ENCODE measurements around the gene PFDN2. TPM values are rescaled to one million over a fixed set of nuclear protein-coding genes. Genes with fewer than 3 reads are reported as not detected.

PFDN2 gene
- total and polyA plus RNA-seq, 5 donors from 2014 or later = 48.0 to 109 (median 93.9) TPM

DNA sequence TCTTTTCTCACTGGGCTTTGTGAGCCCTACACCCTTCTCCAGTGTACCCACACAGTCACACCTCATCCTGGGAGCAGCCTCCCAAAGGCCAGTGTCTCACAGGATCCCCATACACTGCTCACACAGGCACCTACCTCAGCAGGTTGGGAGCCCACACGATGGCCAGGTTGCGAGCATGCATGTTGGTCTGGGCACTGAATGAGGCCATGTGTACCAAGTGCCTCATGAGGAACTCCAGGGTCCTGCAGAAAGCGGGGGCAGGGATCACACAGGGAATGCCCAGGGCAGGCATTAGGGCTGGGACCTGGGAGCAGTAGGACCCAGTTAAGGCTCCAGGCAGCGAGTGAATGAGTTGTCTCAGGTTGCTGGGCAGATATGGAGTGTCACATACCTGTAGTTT is 63.6 kb downstream of the PFDN2 start:
- H3K4me1 Mint-ChIP-seq = peaks cover 5 to 30% (median 19%) of the 10 kb centered on the region in 4 donors
- peaks cover 4% of the 10 kb centered on the region for H3K4me1 ChIP-seq (ENCODE audit: control insufficient read depth, insufficient read depth, low read length, poor library complexity, severe bottlenecking)
- no peaks in the 10 kb centered on the region for H3K9me3 Mint-ChIP-seq
- H3K27me3 Mint-ChIP-seq = no peaks in the 10 kb centered on the region
- DNase-seq (no peak), ATAC-seq (ENCODE audit: low read depth in 2 of 2) (no peak)
- peak overlapping the region in 2 of 3 donors; percentile 66 to 81 for H3K27ac Mint-ChIP-seq
- H3K36me3 Mint-ChIP-seq = peaks cover 34% of the 10 kb centered on the region
- no peak overlapping the region for H3K4me3 ChIP-seq (ENCODE audit: low read depth, low read length)
- no peaks in the 10 kb centered on the region for H3K9me3 ChIP-seq (ENCODE audit: control insufficient read depth in 2 of 2, low read length in 2 of 2)
- H3K4me3 Mint-ChIP-seq = no peak overlapping the region
- no peaks in the 10 kb centered on the region for H3K27me3 ChIP-seq (ENCODE audit: control insufficient read depth, insufficient read depth, low read length)
- no peak overlapping the region for H3K27ac ChIP-seq (ENCODE audit: insufficient read depth, low read length, poor library complexity, severe bottlenecking)
- peaks cover 85% of the 10 kb centered on the region for H3K36me3 ChIP-seq (ENCODE audit: control insufficient read depth, insufficient read depth, low read length)

DNA sequence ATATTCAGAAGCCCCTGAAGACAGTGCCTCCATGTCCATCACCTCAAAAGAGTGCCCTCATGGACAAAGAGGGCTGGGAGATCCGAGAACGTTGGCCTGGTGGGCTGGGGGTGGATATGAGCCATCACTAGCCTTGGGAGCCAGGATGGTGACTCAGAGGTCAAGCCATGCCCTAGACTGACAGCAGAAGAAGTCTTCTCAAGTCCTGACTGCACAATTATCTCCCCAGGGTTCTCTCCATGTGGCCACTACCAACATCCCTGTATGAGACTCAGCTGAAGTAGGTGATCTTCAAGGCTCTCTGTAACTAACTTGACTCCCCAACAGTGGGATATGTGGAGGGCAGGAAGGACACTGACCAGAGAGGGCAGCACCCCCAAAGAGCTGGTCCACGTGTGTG is 64.9 kb downstream of the PFDN2 start:
- Mint-ChIP-seq H3K27me3 (no peaks in the 10 kb centered on the region), H3K36me3 (peaks cover 41% of the 10 kb centered on the region), H3K4me3 (no peak overlapping the region), H3K9me3 (no peaks in the 10 kb centered on the region), H3K27ac (peak overlapping the region in 2 of 3 donors; percentile 26 to 68), H3K4me1 (peaks cover 5 to 37% (median 24%) of the 10 kb centered on the region in 4 donors)
- peaks cover 4% of the 10 kb centered on the region for H3K4me1 ChIP-seq (ENCODE audit: control insufficient read depth, insufficient read depth, low read length, poor library complexity, severe bottlenecking)
- ATAC-seq (ENCODE audit: low read depth in 2 of 2) = no peak
- H3K9me3 ChIP-seq (ENCODE audit: control insufficient read depth in 2 of 2, low read length in 2 of 2) = no peaks in the 10 kb centered on the region
- H3K27ac ChIP-seq (ENCODE audit: insufficient read depth, low read length, poor library complexity, severe bottlenecking) = no peak overlapping the region
- H3K4me3 ChIP-seq (ENCODE audit: low read depth, low read length) = no peak overlapping the region
- no peaks in the 10 kb centered on the region for H3K27me3 ChIP-seq (ENCODE audit: control insufficient read depth, insufficient read depth, low read length)
- H3K36me3 ChIP-seq (ENCODE audit: control insufficient read depth, insufficient read depth, low read length) = peaks cover 93% of the 10 kb centered on the region
- no peak for DNase-seq

DNA sequence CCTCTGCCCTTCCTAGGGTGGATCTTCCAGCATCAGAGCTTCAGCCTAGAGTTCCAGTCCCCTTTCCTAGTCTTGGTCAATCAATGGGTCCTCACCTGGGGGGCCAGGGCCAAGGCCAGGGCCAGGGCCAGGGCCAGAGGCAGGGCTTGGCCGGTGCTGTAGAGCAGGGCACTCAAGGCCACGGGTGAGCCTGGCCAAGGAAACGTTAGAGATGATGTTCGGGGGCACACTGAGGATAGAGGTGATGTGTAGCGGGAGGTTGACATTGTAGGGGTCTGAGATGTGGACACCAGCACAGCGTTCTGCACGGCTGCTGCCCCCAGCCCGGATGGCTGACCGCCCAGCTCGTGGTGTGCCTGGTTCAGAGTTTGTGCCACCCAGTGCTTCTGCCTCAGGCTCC is 66.6 kb downstream of the PFDN2 start:
- H3K36me3 Mint-ChIP-seq = peaks cover 35% of the 10 kb centered on the region
- no peaks in the 10 kb centered on the region for H3K9me3 ChIP-seq (ENCODE audit: control insufficient read depth in 2 of 2, low read length in 2 of 2)
- peaks cover 80% of the 10 kb centered on the region for H3K36me3 ChIP-seq (ENCODE audit: control insufficient read depth, insufficient read depth, low read length)
- no peak overlapping the region for H3K4me3 ChIP-seq (ENCODE audit: low read depth, low read length)
- H3K27ac Mint-ChIP-seq = peak overlapping the region in 1 of 3 donors; percentile 2
- ATAC-seq (ENCODE audit: low read depth in 2 of 2) = no peak
- peaks cover 0 to 33% (median 21%) of the 10 kb centered on the region in 4 donors for H3K4me1 Mint-ChIP-seq
- no peak overlapping the region for H3K4me3 Mint-ChIP-seq
- H3K27me3 ChIP-seq (ENCODE audit: control insufficient read depth, insufficient read depth, low read length) = no peaks in the 10 kb centered on the region
- no peak for DNase-seq
- peaks cover 0 to 2% (median 0%) of the 10 kb centered on the region in 7 donors for H3K9me3 Mint-ChIP-seq
- no peaks in the 10 kb centered on the region for H3K27me3 Mint-ChIP-seq
- peaks cover 8% of the 10 kb centered on the region for H3K4me1 ChIP-seq (ENCODE audit: control insufficient read depth, insufficient read depth, low read length, poor library complexity, severe bottlenecking)
- H3K27ac ChIP-seq (ENCODE audit: insufficient read depth, low read length, poor library complexity, severe bottlenecking) = no peak overlapping the region

Other genes starting within 250 kb of the PFDN2 start
- gene ITLN1, start 232.9 kb downstream of the PFDN2 start, total RNA-seq = not detected
- gene ITLN1, start 232.9 kb downstream of the PFDN2 start, polyA plus RNA-seq = not detected
- gene ITLN2, start 163.2 kb downstream of the PFDN2 start, total RNA-seq = not detected
- not detected for gene ITLN2, start 163.2 kb downstream of the PFDN2 start, polyA plus RNA-seq
- 18.4 TPM for gene F11R, start 96.9 kb downstream of the PFDN2 start, total RNA-seq
- gene F11R, start 96.9 kb downstream of the PFDN2 start, polyA plus RNA-seq = 10 to 100 TPM in 1 of 4 donors, 1 to 10 TPM in 3; 6.3 to 11.2 (median 7.9) TPM
- 61.3 TPM for gene TSTD1, start 79.1 kb downstream of the PFDN2 start, total RNA-seq
- gene TSTD1, start 79.1 kb downstream of the PFDN2 start, polyA plus RNA-seq = 100 to 1,000 TPM; 340 to 451 (median 422) TPM
- gene USF1, start 72.1 kb downstream of the PFDN2 start, total RNA-seq = 102 TPM
- gene USF1, start 72.1 kb downstream of the PFDN2 start, polyA plus RNA-seq = 1 to 10 TPM; 4.2 to 8.1 (median 6.1) TPM
- 204 TPM for gene ARHGAP30, start 48.1 kb downstream of the PFDN2 start, total RNA-seq
- gene ARHGAP30, start 48.1 kb downstream of the PFDN2 start, polyA plus RNA-seq = 100 to 1,000 TPM; 144 to 159 (median 151) TPM
- gene NECTIN4, start 28.5 kb downstream of the PFDN2 start, total RNA-seq = not detected
- gene NECTIN4, start 28.5 kb downstream of the PFDN2 start, polyA plus RNA-seq = under 1 TPM in 1 of 4 donors, not detected in 3; 0.05 TPM
- gene KLHDC9, start 19.7 kb downstream of the PFDN2 start, total RNA-seq = not detected
- gene KLHDC9, start 19.7 kb downstream of the PFDN2 start, polyA plus RNA-seq = under 1 TPM in 2 of 4 donors, not detected in 2; 0.28 to 0.46 TPM
- 28.2 TPM for gene NIT1, start 68 bp upstream of the PFDN2 start, total RNA-seq
- gene NIT1, start 68 bp upstream of the PFDN2 start, polyA plus RNA-seq = 10 to 100 TPM; 21.1 to 24.5 (median 22.2) TPM
- 40.9 TPM for gene DEDD, start 14.6 kb upstream of the PFDN2 start, total RNA-seq
- 10 to 100 TPM; 39.5 to 46.4 (median 41.8) TPM for gene DEDD, start 14.6 kb upstream of the PFDN2 start, polyA plus RNA-seq
- gene UFC1, start 35.9 kb upstream of the PFDN2 start, total RNA-seq = 115 TPM
- 100 to 1,000 TPM; 147 to 188 (median 171) TPM for gene UFC1, start 35.9 kb upstream of the PFDN2 start, polyA plus RNA-seq
- gene USP21, start 41.5 kb upstream of the PFDN2 start, total RNA-seq = 36.9 TPM
- 10 to 100 TPM; 18.8 to 27.0 (median 22.1) TPM for gene USP21, start 41.5 kb upstream of the PFDN2 start, polyA plus RNA-seq
- gene PPOX, start 48.4 kb upstream of the PFDN2 start, total RNA-seq = 45.3 TPM
- gene PPOX, start 48.4 kb upstream of the PFDN2 start, polyA plus RNA-seq = 10 to 100 TPM; 18.0 to 32.9 (median 22.3) TPM
- gene B4GALT3, start 59.5 kb upstream of the PFDN2 start, total RNA-seq = 68.1 TPM
- gene B4GALT3, start 59.5 kb upstream of the PFDN2 start, polyA plus RNA-seq = 100 to 1,000 TPM in 1 of 4 donors, 10 to 100 TPM in 3; 75.6 to 104 (median 84.9) TPM
- gene ADAMTS4, start 81.0 kb upstream of the PFDN2 start, total RNA-seq = 5.3 TPM
- gene ADAMTS4, start 81.0 kb upstream of the PFDN2 start, polyA plus RNA-seq = 1 to 10 TPM in 1 of 4 donors, under 1 TPM in 2, not detected in 1; 0.36 to 1.4 (median 0.37) TPM
- gene NDUFS2, start 84.3 kb upstream of the PFDN2 start, total RNA-seq = 67.5 TPM
- gene NDUFS2, start 84.3 kb upstream of the PFDN2 start, polyA plus RNA-seq = 100 to 1,000 TPM; 107 to 128 (median 117) TPM
- gene FCER1G, start 97.3 kb upstream of the PFDN2 start, total RNA-seq = 2.9 TPM
- 100 to 1,000 TPM in 2 of 4 donors, 10 to 100 TPM in 2; 48.4 to 121 (median 101) TPM for gene FCER1G, start 97.3 kb upstream of the PFDN2 start, polyA plus RNA-seq
- not detected for gene APOA2, start 105.6 kb upstream of the PFDN2 start, total RNA-seq
- not detected for gene APOA2, start 105.6 kb upstream of the PFDN2 start, polyA plus RNA-seq
- 8.6 TPM for gene TOMM40L, start 108.0 kb upstream of the PFDN2 start, total RNA-seq
- gene TOMM40L, start 108.0 kb upstream of the PFDN2 start, polyA plus RNA-seq = 1 to 10 TPM; 5.3 to 7.1 (median 6.0) TPM
- gene NR1I3, start 120.2 kb upstream of the PFDN2 start, total RNA-seq = not detected
- under 1 TPM in 1 of 4 donors, not detected in 3; 0.21 TPM for gene NR1I3, start 120.2 kb upstream of the PFDN2 start, polyA plus RNA-seq
- not detected for gene PCP4L1, start 140.7 kb upstream of the PFDN2 start, total RNA-seq
- gene PCP4L1, start 140.7 kb upstream of the PFDN2 start, polyA plus RNA-seq = under 1 TPM in 1 of 4 donors, not detected in 3; 0.38 TPM
- gene MPZ, start 191.9 kb upstream of the PFDN2 start, total RNA-seq = 2.3 TPM
- gene MPZ, start 191.9 kb upstream of the PFDN2 start, polyA plus RNA-seq = not detected
- 80.9 TPM for gene SDHC, start 196.3 kb upstream of the PFDN2 start, total RNA-seq
- gene SDHC, start 196.3 kb upstream of the PFDN2 start, polyA plus RNA-seq = 100 to 1,000 TPM; 198 to 294 (median 247) TPM
- not detected for gene CFAP126, start 249.8 kb upstream of the PFDN2 start, total RNA-seq
- gene CFAP126, start 249.8 kb upstream of the PFDN2 start, polyA plus RNA-seq = not detected

Measured in CD4-positive, CD25-positive, alpha-beta regulatory T cell (primary cell).